Stimulated activated CD8-positive, alpha-beta memory T cell treated with anti-CD3 and anti-CD28 coated beads, Interleukin-2, amount 100 ng/mL, for 1 hour (primary cell): ENCODE measurements around the gene CLDN2.
"Not testable (repeated sequence)": the region's sequence is repeated elsewhere in the genome, so short reads cannot be mapped to it uniquely, and the experiment has no call there.

Experiments used
- DNase-seq, 2 donors: peaks; one replicate each; pipeline ENCODE4 v3.0.0-alpha.2; 2020; ENCODE audit warnings: low read depth in 2 of 2

CLDN2 gene

DNA sequence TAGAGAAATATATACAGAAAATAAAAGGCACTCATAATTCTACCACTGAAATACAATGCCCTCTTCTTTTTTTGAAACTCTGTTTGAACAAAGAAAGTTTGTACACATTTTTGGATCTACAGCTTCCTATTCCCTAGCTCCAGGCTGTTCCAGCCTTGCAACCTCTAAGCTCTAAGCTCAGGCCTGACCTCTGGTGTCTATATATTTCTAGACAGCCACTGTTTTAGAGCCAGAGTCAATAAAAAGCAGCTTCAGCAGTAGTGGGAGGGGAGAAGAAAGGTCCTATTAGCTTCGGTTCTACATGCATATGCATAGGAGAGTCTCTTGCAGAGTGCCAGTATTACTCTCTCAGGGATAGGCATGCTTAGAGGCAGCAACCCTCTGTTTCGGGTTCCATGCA, 39.7 kb downstream of the CLDN2 start:
- DNase-seq, result no peak

DNA sequence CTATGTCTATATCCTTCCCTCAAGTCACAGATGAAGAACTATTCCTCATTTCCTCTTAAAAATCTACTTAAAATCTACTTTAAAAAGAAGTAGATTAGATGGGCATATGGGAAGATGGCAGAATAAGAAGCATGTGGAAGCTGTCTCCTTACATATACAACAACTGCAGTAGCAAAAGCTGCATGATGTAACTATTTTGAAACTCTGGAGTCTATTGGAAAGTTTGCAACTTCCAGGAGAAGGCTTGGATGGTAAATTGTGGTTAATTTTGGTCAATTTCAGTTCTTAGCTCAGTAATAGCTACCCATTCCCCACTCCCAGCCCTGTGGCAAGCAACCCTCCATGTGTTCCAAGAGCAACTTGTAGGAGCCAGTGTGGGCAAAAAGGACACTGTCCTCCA, 42.9 kb downstream of the CLDN2 start:
- no peak for DNase-seq

DNA sequence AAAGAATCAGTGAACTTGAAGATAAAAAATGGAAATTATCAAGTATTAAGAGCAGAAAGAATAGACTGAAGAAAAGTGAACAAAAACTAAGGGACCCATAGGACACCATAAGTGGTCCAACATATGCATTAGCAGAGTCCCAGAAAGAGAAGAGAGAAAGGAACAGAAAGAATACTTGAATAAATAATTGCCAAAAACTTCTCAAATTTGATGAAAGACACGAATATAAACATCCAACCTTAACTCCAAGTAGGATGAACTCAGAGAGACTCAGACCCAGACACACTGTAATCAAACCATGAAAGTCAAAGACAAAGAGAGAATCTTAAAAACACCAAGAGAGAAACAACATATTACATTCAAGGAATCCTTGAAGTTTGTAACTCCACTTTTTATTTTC, 44.1 kb downstream of the CLDN2 start:
- no peak for DNase-seq

DNA sequence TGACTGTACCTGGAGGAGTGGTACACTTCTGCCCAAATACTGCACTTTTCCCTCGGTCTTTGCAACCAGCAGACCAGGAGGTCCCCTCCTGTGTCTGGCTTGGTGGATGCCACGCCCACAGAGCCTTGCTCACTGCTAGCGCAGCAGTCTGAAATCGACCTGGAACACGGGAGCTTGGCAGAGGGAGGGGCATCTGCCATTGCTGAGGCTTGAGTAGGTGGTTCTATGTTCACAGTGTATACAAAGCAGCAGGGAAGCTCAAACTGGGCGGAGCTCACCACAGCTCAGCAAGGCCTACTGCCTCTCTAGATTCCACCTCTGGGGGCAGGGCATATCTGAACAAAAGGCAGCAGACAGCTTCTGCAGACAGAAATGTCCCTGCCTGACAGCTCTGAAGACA, 46.3 kb downstream of the CLDN2 start:
- not testable (repeated sequence) for DNase-seq

DNA sequence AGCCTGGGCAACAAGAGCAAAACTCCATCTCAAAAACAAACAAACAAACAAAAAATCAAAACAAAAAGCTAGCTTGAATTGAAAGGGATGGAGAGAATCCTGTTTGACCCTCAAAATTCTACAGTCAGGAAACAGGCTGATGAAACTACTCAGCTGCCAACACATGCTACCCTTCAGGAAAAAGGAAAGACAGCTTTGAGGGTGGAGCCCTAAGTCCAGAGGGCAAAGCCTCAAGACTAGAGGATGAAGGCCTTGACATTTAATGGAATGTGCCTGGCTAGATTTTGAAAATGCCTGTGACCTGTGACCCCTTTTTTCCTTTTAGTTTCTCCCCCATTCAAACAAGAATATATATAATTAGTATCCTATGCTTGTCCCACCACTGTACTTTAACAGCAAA, 52.7 kb downstream of the CLDN2 start:
- DNase-seq, result no peak

DNA sequence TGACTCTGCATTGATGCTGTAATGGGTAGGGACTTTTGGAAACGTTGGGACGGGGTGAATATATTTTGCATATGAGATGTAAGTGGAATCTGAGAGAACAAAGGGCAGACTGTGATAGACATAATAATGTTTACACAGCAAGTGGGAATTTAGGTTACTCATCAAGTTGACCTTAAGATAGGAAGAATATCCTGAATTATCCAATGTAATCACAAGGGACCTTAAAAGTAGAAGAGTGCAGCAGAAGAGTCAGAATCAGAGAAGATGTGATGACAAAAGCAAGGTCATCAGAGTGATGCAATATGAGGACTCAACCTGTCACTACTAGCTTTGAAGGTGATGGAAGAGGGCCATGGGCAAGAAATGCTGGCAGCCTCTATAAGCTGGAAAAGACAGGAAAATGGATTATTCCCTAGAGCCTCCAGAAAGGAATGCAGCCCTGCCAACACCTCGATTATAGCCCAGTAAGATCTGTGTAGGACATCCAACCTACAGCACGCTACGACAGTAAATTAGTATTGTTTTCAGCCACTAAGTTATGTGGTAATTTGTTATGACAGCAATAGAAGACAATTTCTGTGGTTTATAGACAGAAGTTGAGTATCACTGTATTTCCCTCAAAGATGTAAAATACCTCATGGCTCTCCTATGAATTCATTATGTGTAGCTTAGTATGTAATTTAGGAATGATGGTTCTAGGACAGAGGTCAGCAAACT, 53.4 kb downstream of the CLDN2 start:
- DNase-seq, result no peak

DNA sequence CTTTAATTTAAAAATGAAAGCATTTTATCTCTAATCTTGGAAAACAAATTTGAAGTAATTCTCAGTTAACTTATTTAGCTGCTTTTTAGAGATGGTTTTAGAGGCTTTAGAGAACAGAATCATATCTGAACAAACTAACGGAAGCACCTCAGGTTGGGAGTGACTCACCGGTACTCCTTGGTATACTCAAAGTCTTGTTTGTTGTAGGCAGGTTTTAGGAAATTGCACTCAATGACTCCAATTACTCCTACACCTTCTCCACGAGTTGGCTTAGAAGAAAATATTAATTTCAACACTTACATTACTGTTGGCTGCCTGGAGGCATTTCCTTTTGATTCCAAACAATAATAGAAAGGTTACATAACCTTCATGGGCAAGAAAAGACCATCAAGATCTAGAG, 56.2 kb downstream of the CLDN2 start:
- no peak for DNase-seq
